ENCODE measurements around the gene RELT.

RELT gene

DNA sequence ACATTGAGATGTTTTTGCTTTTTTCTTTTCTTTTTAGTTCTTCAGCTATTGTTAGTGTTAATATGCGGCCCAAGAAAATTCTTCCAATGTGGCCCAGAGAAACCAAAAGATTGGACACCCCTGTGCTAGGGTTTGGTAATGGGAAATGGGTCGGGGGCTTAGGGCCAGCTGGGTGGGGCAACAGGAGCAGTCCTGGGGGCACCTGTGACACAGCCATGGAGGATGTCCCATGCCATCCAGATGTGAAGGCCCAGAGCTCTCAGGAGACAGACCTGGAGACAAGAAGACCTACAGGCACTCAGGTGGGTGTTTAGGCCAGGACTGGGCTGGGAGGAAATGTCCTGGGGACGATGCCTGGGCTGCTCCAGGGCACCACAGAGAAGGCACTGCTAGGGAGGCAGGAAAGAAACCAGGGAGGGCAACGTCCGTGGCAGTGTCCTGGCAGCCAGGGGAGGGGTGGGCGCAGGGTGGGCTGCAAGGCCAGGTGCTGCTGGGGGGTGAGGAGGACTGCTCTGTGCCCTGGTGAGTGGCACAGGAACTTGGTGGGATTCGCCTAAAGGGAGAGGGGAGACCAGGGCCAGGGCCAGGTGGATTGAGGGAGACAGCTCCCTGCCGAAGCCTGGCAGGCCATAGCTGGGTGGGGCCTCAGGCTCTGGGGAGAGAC lies 21.4 kb downstream of the RELT start:
- in situ Hi-C loops (cut with HindIII; ENCODE audit: low pct_ligation_motif_present, low pct_unique_long_range_greater_than_20kb, low sequenced_read_pairs): no loop called here
- DNase-seq: no peak

DNA sequence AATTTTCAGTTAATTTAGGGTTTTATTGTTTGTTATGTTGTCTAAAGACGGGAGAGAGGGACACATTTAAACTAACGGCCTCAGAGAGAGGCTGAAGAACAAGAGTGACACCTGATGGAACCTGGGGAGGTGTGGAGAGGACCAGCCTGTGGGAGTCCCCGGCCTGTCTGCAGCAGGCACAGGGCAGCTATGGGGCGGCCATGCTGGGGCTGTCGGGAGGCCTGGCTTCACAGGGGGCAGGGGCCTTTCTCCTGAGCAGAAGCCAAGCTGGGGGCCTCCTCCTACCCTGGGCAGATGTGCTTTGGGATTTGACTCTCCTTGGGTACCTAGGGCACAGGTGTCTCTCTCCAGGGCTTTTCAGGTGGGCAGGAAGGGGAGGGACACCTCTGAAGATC lies 21.9 kb downstream of the RELT start:
- in situ Hi-C loops (cut with HindIII; ENCODE audit: low pct_ligation_motif_present, low pct_unique_long_range_greater_than_20kb, low sequenced_read_pairs): no loop called here
- DNase-seq: no peak

DNA sequence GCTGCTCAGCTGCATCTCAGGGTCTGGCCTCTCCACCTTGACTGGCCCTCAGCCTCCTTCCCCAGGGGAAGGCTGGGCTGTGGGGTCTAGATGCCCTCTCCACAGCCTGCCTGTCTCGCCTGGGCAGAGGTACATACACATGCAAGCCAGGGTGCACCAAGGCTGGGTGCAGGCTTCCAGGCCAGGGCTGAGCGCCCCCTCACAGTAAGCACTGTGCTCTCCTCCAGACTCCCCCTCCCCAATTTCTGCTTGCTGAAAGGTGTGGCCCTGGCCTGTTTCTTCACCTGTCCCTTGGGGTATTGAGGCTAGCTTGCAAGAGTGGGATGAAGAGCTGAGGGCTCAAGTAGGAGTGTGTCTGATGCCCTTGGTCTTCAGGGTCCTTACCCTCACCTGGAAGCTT lies 22.5 kb downstream of the RELT start:
- in situ Hi-C loops (cut with HindIII; ENCODE audit: low pct_ligation_motif_present, low pct_unique_long_range_greater_than_20kb, low sequenced_read_pairs): no loop called here
- no peak for DNase-seq

DNA sequence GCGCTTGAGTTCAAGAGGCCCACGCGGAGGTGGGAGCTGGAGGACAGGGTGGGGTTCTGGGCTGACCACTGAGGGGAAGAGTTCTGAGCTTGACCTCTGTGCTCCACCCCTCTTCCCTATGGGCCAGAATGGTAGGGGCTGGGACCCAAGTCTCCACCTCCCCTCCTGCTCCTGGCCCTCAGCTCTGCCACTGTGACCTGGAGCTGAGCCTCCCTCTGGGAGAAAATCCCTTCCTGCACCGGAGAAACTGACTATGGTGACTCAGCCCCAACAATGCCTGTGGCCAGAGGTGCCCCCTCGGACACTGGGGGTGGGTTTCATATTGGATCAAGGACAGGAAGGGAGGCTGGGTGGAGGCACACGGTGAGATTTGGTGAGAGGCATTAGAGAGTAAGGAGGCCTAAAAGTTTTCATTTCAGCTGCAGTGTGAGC lies 23.0 kb downstream of the RELT start:
- no peak for DNase-seq
- in situ Hi-C loops (cut with HindIII; ENCODE audit: low pct_ligation_motif_present, low pct_unique_long_range_greater_than_20kb, low sequenced_read_pairs): no loop called here

DNA sequence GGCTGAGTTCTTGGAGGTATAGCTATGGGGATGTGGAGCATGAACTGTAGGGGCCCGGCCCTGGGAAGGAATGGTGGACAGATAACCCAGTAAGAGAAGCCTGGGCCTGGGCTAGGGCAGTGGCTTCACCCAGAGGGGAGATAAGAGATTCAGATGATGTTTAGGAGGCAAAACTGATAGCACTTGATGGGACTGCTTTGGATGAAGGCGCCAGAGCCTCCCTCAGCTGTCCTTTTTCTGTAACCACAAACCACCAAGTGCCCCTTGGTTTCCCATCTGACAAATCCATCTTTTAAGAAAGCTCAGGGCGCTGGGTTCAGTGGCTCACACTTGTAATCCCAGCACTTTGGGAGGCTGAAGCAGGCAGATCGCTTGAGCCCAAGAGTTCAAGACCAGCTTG lies 23.4 kb downstream of the RELT start:
- DNase-seq: no peak
- in situ Hi-C loops (cut with HindIII; ENCODE audit: low pct_ligation_motif_present, low pct_unique_long_range_greater_than_20kb, low sequenced_read_pairs): no loop called here

DNA sequence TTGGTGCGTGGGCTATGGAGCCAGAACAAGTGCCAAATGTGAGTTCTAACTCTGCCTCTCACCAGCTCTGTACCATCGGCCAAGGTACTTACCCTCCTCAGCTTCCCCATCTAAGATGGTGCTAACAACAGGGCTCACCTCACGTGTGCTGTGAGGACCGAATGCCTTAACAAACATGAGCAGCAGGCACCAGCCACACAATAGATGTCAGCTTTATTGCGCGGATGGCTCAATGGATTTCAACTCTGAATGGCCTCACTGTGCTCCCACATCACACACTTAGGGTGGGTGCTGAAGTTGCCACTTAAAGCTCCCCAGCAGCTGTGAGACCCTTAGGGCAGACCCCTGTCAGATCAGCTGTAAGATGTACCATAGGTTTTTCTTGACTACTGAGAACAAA lies 24.1 kb downstream of the RELT start:
- in situ Hi-C loops (cut with HindIII; ENCODE audit: low pct_ligation_motif_present, low pct_unique_long_range_greater_than_20kb, low sequenced_read_pairs): no loop called here
- no peak for DNase-seq

DNA sequence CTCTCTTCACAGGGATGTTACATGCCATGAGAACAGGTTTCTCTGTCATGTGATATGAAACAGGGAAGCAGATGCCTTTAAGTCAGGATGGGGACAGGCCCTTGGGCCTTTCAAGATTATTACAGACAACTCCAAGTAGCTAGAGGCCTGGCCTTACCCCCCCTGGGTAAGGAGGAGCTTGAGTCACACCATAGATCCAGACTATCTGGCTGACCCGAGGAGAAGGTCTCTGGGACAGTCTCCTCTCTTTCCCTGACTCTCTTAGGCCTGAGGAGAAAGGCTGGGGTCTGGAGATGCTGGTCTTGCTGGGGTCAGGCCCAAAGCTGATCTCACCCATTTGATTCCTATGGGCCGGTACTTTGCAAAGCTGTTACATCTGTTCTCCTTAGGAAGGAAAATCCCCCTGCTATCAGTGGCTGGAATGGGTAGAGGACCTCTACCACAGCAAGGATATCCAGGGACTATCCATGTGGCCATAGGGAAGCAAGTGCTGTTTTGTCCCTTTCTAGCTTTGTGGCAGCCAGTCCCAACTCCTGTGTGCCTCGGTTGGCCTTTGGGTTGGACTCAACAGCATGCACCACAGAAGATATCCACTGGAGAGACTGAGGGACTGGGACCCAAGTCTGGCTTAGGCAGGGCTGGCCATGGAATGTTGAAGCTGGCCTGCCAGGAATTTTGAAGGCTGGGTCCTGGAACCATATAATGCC lies 25.2 kb downstream of the RELT start:
- in situ Hi-C loops (cut with HindIII; ENCODE audit: low pct_ligation_motif_present, low pct_unique_long_range_greater_than_20kb, low sequenced_read_pairs): no loop called here
- no peak for DNase-seq

DNA sequence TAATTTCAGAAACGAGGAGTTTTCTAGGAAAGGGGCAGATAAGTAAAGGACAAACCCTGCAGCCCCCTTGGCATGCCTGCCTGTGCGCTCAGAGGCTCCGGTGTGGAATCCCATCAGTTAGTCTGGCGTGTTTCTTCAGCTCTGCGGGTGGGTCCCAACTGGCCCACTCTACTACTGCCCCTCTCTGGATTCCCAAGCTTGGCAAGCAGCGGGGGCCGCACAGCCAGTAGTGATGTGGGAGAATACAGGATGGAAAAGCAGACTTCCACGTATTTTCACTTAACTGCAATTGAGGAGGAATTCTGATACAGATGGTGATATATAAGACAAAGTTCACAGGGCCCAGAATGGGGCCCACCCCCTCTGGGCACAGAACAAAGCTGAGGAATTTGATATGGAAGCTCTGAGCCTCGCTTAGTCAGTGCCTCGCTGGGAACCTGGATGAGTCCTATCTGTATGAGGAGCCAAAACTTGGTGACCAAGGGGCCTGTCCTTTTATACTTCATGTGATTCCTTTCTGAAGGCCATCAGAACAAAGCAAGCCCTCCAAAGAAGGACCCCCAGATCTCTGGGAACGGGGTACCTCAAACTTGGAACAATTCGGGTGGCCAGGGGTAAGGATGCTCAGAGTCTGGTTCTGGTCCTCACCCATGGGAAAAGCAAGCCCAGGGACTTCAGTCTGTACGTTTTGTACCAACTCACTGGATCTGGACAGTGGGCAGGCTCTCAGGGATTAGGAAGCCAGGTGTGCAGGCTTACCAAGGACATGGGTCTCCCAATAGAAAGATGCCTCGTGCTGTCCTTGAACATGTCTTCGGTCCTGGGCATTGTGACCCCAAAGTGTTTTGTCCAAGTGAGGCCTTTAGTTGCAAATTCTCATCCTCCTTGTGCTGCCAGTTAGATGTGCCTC lies 26.0 kb downstream of the RELT start:
- no peak for DNase-seq
- in situ Hi-C loops (cut with HindIII; ENCODE audit: low pct_ligation_motif_present, low pct_unique_long_range_greater_than_20kb, low sequenced_read_pairs): no loop called here

DNA sequence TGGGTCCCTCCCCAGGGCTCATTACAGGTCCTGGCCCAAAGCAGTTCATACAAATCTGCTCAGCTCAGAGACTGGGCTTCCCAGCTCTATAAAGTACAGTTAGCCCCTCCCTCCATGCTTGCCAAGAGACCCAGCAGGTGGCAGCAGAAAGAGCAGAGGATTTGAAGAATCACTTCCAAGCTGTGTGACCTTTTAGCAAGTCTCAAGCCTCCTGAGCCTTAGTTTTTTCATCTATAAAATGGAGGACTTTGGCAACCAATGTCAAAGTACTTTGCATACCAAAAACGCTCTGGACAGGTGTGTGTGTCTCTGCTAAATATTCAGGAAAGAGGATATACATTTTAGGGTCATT lies 26.6 kb downstream of the RELT start:
- in situ Hi-C loops (cut with HindIII; ENCODE audit: low pct_ligation_motif_present, low pct_unique_long_range_greater_than_20kb, low sequenced_read_pairs): no loop called here
- peak; percentile 35 for DNase-seq

DNA sequence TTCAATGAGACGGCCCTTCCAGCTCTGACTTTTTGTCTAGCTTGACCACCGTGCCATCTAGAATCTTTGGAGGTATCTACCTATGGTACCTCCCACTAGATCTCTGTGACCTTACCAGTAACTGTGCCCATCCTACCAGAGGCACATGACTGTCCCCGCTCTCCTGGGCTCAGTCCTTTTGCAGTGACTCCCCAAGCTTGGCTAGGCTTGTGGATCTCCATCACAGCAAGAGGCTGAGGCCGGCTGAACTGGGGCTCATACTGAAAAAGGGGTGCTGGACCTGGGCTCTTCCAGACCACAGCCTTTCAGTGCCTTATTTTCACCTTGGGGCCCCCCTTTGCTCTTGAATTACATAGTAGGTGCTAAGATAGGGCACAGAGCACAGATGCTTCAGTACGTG lies 27.3 kb downstream of the RELT start:
- DNase-seq: no peak
- in situ Hi-C loops (cut with HindIII; ENCODE audit: low pct_ligation_motif_present, low pct_unique_long_range_greater_than_20kb, low sequenced_read_pairs): no loop called here

DNA sequence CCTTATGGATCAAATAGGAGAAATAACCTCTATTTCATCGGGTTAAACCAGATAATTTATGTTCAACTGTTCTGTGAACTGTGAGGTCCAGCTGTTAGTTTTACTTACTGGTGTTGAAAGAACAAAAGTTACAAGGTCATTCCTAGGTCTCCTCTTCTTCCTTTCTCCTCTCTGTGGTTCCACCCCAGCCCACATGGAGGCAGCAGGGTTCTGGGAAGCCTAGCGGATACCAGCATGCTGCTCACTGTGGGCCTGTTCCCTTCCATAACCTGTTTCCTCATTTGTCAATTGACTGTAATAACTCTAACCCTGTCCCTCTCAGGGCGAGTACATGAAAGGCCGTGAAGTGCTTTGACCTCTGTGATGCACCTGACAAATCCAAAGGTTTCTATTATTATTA lies 27.8 kb downstream of the RELT start:
- in situ Hi-C loops (cut with HindIII; ENCODE audit: low pct_ligation_motif_present, low pct_unique_long_range_greater_than_20kb, low sequenced_read_pairs): no loop called here
- peak; percentile 45 for DNase-seq

DNA sequence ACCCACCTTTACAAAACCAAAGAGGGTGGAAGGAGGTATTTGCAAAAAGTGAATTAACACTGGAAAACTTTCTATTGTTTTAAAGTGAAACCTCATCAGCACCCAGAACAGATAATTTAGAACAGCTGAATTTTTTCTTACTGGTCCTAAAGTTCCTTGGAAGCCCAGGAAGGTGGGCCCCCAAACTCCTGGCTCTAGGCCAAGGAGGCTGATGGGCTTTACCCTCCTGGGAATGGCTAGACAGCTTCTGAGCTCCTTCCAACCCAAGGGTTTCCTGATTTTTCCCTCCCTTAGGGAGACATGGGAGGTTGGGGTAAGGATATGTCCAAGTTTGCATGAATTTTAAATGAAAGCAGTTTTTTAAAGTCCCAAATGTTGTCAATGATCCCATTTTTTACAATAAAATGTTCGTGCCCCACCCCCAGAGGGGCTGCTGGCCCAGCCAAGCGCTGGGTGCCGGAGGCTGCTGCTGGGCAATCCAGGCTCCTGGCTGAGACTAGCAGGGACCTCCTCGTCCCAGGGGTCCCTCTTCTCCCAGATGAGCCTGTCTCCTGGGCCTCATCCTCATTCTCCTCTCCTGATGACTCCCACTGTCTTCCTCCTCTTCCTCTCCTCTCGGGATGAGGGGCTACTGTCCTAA lies 28.4 kb downstream of the RELT start:
- in situ Hi-C loops (cut with HindIII; ENCODE audit: low pct_ligation_motif_present, low pct_unique_long_range_greater_than_20kb, low sequenced_read_pairs): no loop called here
- DNase-seq: no peak

DNA sequence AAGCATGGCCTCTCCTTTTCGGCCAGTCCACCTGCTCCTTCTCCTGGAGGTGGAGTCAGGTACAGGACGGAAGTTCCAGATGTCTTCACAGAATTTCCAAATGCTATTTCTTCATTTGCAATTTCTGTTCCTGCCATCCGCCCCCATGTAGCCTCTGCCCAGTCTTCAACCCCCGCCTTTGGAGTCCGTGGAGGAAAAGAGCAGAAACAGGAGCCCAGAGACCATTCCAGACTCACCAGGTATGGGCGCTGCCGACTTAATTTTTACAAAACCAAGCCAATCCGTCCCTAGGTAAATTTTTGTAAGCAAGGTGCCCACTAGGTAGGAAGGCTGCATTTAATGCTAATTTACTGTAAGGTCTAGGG lies 28.9 kb downstream of the RELT start:
- in situ Hi-C loops (cut with HindIII; ENCODE audit: low pct_ligation_motif_present, low pct_unique_long_range_greater_than_20kb, low sequenced_read_pairs): no loop called here
- DNase-seq: no peak

DNA sequence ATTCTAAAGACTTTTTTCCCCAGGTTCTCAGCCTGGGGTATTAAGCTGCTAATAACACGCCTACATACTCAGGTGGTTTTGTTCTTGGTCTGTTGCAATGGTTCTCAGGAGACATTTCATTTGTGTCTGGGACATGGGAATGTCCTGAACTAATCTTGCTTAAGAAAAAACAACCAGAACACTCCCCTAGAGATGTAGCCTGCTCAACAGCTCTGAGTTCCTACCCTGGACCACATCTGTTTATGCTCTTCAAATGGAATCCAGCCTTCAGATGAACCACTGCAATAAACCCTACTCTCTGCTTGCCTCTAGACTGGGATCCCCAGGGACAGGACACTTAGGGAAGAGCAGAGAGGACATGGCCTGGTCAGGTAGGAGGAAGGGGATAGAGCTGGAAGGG lies 29.9 kb downstream of the RELT start:
- in situ Hi-C loops (cut with HindIII; ENCODE audit: low pct_ligation_motif_present, low pct_unique_long_range_greater_than_20kb, low sequenced_read_pairs): no loop called here
- DNase-seq: no peak

DNA sequence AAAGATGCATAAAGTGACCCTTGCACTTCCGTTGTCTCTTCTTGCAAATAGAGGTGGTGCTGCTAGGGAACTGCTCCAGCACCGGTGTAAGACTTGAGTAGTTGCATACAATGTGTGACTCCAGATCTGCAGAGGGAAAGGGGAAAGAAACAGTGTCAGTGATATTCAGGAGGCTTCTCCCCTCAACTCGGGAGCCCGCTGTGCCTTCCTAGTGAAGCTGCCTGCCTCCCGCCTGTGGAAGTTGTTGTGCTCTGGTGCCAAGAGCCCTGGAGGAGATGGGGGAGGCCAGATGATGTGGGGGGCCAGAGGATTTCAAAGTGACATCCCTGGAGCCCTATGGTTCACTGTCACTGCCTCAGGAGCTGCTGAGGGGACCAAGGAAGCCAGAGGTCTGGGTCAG lies 30.4 kb downstream of the RELT start:
- in situ Hi-C loops (cut with HindIII; ENCODE audit: low pct_ligation_motif_present, low pct_unique_long_range_greater_than_20kb, low sequenced_read_pairs): no loop called here
- DNase-seq: no peak

DNA sequence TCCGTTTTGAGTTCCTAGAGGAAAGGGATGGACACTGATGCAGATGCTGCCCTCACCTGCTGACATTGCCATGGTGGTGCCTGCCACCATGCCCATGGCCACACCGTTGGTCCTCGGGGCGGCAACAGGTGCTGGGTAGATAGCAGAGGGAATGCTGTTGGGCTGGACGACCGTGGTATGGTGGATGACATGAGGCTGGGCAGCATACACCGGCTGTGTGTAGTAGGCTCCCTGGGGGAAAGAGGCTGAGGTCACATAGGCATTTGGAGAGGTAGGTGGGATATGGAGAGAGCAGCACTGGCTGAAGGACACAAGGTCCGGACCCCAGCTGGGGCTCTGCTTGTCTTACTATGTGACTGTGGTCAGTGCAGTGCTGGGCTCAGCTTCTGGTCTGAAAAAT lies 33.2 kb downstream of the RELT start:
- in situ Hi-C loops (cut with HindIII; ENCODE audit: low pct_ligation_motif_present, low pct_unique_long_range_greater_than_20kb, low sequenced_read_pairs): no loop called here
- no peak for DNase-seq

DNA sequence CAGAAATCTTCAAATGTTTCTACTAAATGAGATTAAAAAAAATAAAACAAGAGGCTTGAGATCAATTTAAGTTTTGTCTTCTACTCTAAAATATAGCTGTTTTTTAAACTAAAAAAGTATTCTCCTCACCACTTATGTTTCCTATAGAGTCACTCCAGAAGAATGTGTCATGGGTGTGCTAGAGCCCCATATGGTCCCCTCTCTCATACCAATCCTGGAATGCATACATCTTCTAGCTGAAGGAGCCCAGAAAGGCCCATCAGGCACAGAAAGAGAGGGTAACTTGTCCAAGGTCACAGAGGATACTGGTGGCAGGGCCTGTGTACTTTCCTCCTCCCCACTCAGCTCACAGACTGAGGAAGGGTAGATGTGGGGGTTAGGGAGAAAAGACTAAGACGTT lies 34.4 kb downstream of the RELT start:
- DNase-seq: no peak
- in situ Hi-C loops (cut with HindIII; ENCODE audit: low pct_ligation_motif_present, low pct_unique_long_range_greater_than_20kb, low sequenced_read_pairs): no loop called here

DNA sequence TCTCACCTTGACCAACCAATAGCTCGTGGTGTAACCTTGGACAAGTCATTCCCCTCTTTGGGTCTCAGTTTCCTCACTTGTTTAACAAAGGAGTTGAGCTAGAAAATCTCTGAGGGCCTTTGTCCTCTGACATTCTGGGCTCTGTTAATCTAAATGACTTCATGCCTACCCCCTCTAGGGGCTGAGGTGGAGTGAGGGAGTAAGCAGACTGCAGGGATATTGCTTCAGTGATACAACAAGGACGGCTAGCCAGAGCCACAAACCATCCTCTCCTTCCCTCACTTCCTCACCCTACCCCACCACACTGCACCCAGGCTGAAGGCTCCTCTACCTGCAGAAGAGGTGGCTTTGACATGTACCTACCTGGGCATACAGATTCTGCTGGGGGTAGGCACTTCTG lies 34.8 kb downstream of the RELT start:
- DNase-seq: no peak
- in situ Hi-C loops (cut with HindIII; ENCODE audit: low pct_ligation_motif_present, low pct_unique_long_range_greater_than_20kb, low sequenced_read_pairs): no loop called here

DNA sequence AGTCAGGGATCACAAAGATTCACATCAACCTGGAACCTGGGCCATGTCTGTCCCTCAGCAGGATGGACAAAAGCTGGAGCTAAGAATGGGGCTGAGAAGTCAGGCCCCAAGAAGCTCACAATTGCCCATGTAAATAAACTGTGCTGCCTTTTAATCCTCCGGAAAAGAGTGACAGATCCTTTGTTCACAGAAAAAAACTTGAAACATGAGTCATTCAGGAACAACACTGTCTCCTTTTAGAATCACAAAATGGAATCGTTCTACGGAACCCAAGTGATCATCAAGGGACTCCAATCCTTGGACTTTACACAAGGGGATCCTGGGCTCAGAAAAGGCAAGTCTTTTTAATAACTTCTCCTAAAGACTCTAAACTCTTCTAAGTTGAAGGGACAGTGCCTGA lies 36.1 kb downstream of the RELT start:
- in situ Hi-C loops (cut with HindIII; ENCODE audit: low pct_ligation_motif_present, low pct_unique_long_range_greater_than_20kb, low sequenced_read_pairs): no loop called here

More for the DNA sequence above, 36.1 kb downstream of the RELT start:
- DNase-seq: no peak

Measured in ACHN (cell line).